GM23248 (cell line): Measurements from ENCODE around the gene ADAM12. TPM values are rescaled to one million over a fixed set of nuclear protein-coding genes. Genes with fewer than 3 reads are reported as not detected.

Source experiments
- DNase-seq: peaks from one replicate; pipeline ENCODE4 v3.0.0-alpha.2; 2015
- H2AFZ ChIP-seq: fragments of 200-600 bp; sonication (generic); 2 replicates; pipeline ENCODE4 v1.6.1; 2016; ENCODE audit warnings: antibody characterized with exemption
- H3F3A ChIP-seq: fragments of 200-600 bp; sonication (generic); 2 replicates; pipeline ENCODE4 v1.6.1; 2016; ENCODE audit warnings: mild to moderate bottlenecking, antibody characterized with exemption, mixed run types; ENCODE audit not compliant: insufficient read depth
- H3K27ac ChIP-seq: fragments of 200-600 bp; sonication (generic); 2 replicates; pipeline ENCODE4 v1.5.1; 2016; ENCODE audit warnings: mild to moderate bottlenecking
- H3K27me3 ChIP-seq: fragments of 200-600 bp; sonication (generic); replicated peaks from 2 replicates; pipeline ENCODE4 v1.6.1; 2016; ENCODE audit warnings: mild to moderate bottlenecking; ENCODE audit not compliant: insufficient read depth
- H3K36me3 ChIP-seq: fragments of 200-600 bp; sonication (generic); 2 replicates; pipeline ENCODE4 v1.6.1; 2016; ENCODE audit warnings: low read depth, mild to moderate bottlenecking
- H3K4me1 ChIP-seq: fragments of 200-600 bp; sonication (generic); 2 replicates; pipeline ENCODE4 v1.6.1; 2016; ENCODE audit warnings: mild to moderate bottlenecking; ENCODE audit not compliant: insufficient read depth
- H3K4me2 ChIP-seq: fragments of 200-600 bp; sonication (generic); one replicate; pipeline ENCODE4 v1.6.1; 2016; ENCODE audit warnings: mild to moderate bottlenecking; ENCODE audit not compliant: unreplicated experiment
- H3K4me3 ChIP-seq: fragments of 200-600 bp; sonication (generic); 2 replicates; pipeline ENCODE4 v1.5.1; 2016; ENCODE audit warnings: mild to moderate bottlenecking
- H3K79me2 ChIP-seq: fragments of 200-600 bp; sonication (generic); 2 replicates; pipeline ENCODE4 v1.6.1; 2016; ENCODE audit warnings: mild to moderate bottlenecking; ENCODE audit not compliant: insufficient read depth
- H3K9ac ChIP-seq: fragments of 200-600 bp; sonication (generic); 2 replicates; pipeline ENCODE4 v1.6.1; 2016; ENCODE audit warnings: mild to moderate bottlenecking
- H3K9me2 ChIP-seq: fragments of 200-600 bp; sonication (generic); 2 replicates; pipeline ENCODE4 v1.6.1; 2016; ENCODE audit warnings: mixed run types, mild to moderate bottlenecking, moderate library complexity; ENCODE audit not compliant: insufficient read depth
- H3K9me3 ChIP-seq: fragments of 200-600 bp; sonication (generic); one replicate; pipeline ENCODE4 v1.6.1; 2017; ENCODE audit warnings: low read depth
- H4K20me1 ChIP-seq: fragments of 200-600 bp; sonication (generic); 2 replicates; pipeline ENCODE4 v1.6.0; 2016; ENCODE audit not compliant: insufficient read depth
- EZH2 ChIP-seq: fragments of 200-600 bp; sonication (generic); IDR thresholded peaks from 2 replicates; pipeline ENCODE4 v1.6.1; 2018; ENCODE audit warnings: antibody characterized with exemption, mild to moderate bottlenecking; ENCODE audit not compliant: insufficient read depth, poor library complexity, severe bottlenecking
- EZH2phosphoT487 ChIP-seq: fragments of 200-600 bp; sonication (generic); IDR thresholded peaks from 2 replicates; pipeline ENCODE4 v1.6.1; 2018; ENCODE audit warnings: antibody characterized with exemption, moderate library complexity, mild to moderate bottlenecking, low read depth; ENCODE audit not compliant: insufficient read depth
- WGBS, 2 experiments: methylation state at CpG; one replicate each; pipeline ENCODE4 v1.1.6; 2015 to 2017; ENCODE audit warnings: low lambda C conversion rate in 2 of 2, low coverage in 1 of 2; ENCODE audit errors: missing lambda C conversion rate in 2 of 2; 5-methylcytosine and 5-hydroxymethylcytosine counted together
- in situ Hi-C: fragments of 300-500 bp; cut with MboI; formaldehyde crosslinking; loops from 2 replicates; pipeline ENCODE4 v1.15.0; 2020
- polyA plus RNA-seq: library from polyadenylated mRNA; unstranded; fragments of >200 nt; fragmentation: Nextera tagmentation; extraction: Ambion mirVana; gene quantifications from 2 replicates; pipeline ENCODE4 v1.2.1, GENCODE V29; 2016
- total RNA-seq: library from RNA; depleted of rRNA; stranded (reverse); fragments of >200 nt; shearing (Covaris generic); gene quantifications from 2 replicates; pipeline ENCODE4 v1.2.3, GENCODE V29; 2014

ADAM12 gene
- total and polyA plus RNA-seq, 2 experiments from 2014 or later: 58.4 to 127 TPM

DNA sequence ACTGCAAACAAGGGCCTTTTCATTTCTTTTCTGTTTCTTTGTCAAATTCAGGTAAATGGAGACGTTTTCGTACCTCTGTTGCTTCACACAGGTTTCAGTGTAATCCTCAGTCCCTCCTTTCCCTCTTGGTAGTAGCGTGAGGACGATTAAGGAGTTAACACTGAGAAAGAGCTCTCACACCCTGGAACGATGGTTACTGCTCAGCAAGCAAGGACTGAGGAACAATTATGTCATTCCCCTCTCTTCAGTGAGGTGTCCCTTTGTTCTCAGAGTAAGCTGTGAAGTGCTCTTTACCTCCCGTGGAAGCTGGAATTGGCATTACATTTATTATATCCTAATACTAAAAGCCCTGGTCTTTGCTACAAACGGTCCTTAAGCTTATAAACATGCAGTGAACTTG is 396.0 kb downstream of the ADAM12 start:
- TF ChIP-seq EZH2phosphoT487: no peak
- no peak for TF ChIP-seq EZH2
- in situ Hi-C loops: loop anchor here (25.0 kb wide), 1 partner anchor 745 kb away; no protein-coding TSS in a partner anchor
- Histone ChIP-seq H3K4me3 (no peak overlapping the region), H3F3A (no peaks in the 10 kb centered on the region), H2AFZ (no peak overlapping the region), H3K4me2 (no peak overlapping the region), H3K9me2 (no peaks in the 10 kb centered on the region), H3K27me3 (no peaks in the 10 kb centered on the region), H3K79me2 (no peaks in the 10 kb centered on the region), H3K9ac (no peak overlapping the region), H4K20me1 (no peaks in the 10 kb centered on the region), H3K9me3 (no peaks in the 10 kb centered on the region), H3K36me3 (no peaks in the 10 kb centered on the region), H3K4me1 (no peaks in the 10 kb centered on the region), H3K27ac (no peak overlapping the region)
- 82% methylated on average over 7 of the region's 7 CpGs for WGBS, 2 experiments
- no peak for DNase-seq

DNA sequence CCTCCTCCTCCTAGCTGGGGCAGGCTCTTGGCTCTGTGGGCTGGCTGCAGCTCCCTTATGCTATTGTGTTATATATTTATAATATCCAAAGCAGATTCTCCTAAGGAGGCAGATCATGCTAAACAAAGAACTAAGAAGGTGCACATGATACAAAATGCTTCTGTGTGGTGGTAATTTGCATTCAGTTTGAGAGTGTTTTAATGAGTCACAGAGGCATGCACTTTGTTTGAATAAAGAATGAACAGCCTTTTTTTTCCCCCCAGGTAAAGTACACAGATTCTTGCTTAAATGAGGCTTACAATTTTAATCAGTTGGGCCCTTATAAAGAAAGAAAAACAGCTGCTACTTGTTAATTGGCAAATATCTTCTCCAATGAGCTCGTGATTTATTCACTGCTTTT is 396.9 kb downstream of the ADAM12 start:
- no peaks in the 10 kb centered on the region for H3K9me2 ChIP-seq
- 79 to 89% methylated on average over 1 of the region's 1 CpG for WGBS, 2 experiments
- H3K4me2 ChIP-seq: no peak overlapping the region
- H3K9ac ChIP-seq: no peak overlapping the region
- no peaks in the 10 kb centered on the region for H3K9me3 ChIP-seq
- no peaks in the 10 kb centered on the region for H3K36me3 ChIP-seq
- H3K27me3 ChIP-seq: no peaks in the 10 kb centered on the region
- no peaks in the 10 kb centered on the region for H3K4me1 ChIP-seq
- H3K27ac ChIP-seq: no peak overlapping the region
- no peaks in the 10 kb centered on the region for H4K20me1 ChIP-seq
- TF ChIP-seq EZH2 (no peak), EZH2phosphoT487 (no peak)
- H3F3A ChIP-seq: no peaks in the 10 kb centered on the region
- H3K4me3 ChIP-seq: no peak overlapping the region
- in situ Hi-C loops: loop anchor here (25.0 kb wide), 1 partner anchor 746 kb away; no protein-coding TSS in a partner anchor
- H2AFZ ChIP-seq: no peak overlapping the region
- H3K79me2 ChIP-seq: no peaks in the 10 kb centered on the region
- DNase-seq: no peak

DNA sequence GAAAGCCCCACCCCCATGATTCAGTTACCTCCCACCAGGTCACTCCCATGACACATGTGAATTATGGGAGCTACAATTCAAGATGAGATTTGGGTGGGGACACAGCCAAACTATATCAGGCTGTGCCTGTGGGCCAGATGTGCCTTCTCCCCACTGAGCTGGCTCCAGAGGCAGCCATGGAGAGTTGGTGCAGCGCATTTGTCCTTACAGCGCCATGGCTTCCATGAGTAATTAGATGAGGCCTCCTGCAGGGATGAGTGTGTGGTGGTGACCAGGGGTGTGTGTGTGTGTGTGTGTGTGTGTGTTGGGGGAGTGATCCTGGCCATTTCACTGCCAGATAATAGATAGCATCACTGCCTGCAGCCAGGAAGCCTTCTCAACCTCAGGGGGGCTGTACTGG is 397.3 kb downstream of the ADAM12 start:
- no peak for TF ChIP-seq EZH2phosphoT487
- no peak for TF ChIP-seq EZH2
- H3K27ac ChIP-seq: no peak overlapping the region
- H3K4me3 ChIP-seq: no peak overlapping the region
- no peak for DNase-seq
- no peak overlapping the region for H3K4me2 ChIP-seq
- WGBS, 2 experiments: 96 to 97% methylated on average over 2 of the region's 2 CpGs
- no peak overlapping the region for H2AFZ ChIP-seq
- no peaks in the 10 kb centered on the region for H3K9me3 ChIP-seq
- in situ Hi-C loops: loop anchor here (25.0 kb wide), 1 partner anchor 746 kb away; no protein-coding TSS in a partner anchor
- no peaks in the 10 kb centered on the region for H3K27me3 ChIP-seq
- H3K79me2 ChIP-seq: no peaks in the 10 kb centered on the region
- no peaks in the 10 kb centered on the region for H4K20me1 ChIP-seq
- H3K4me1 ChIP-seq: 0 out of 2 replicates have a peak, but pooled peaks cover 2% of the 10 kb centered on the region
- no peak overlapping the region for H3K9ac ChIP-seq
- no peaks in the 10 kb centered on the region for H3K9me2 ChIP-seq
- H3F3A ChIP-seq: no peaks in the 10 kb centered on the region
- no peaks in the 10 kb centered on the region for H3K36me3 ChIP-seq

GRCh38 chr10:125989791-125990190 is 398.5 kb downstream of the ADAM12 start:
- Histone ChIP-seq H3K9me2 (no peaks in the 10 kb centered on the region), H3K27ac (no peak overlapping the region), H3K27me3 (no peaks in the 10 kb centered on the region), H3K4me1 (0 out of 2 replicates have a peak, but pooled peaks cover 5% of the 10 kb centered on the region), H3K4me2 (no peak overlapping the region), H3K9me3 (no peaks in the 10 kb centered on the region), H3K79me2 (no peaks in the 10 kb centered on the region), H3K36me3 (no peaks in the 10 kb centered on the region), H2AFZ (no peak overlapping the region), H4K20me1 (no peaks in the 10 kb centered on the region), H3K4me3 (no peak overlapping the region), H3F3A (no peaks in the 10 kb centered on the region), H3K9ac (no peak overlapping the region)
- 98 to 100% methylated on average over 5 of the region's 5 CpGs for WGBS, 2 experiments
- in situ Hi-C loops: loop anchor here (10.0 to 25.0 kb wide), 3 partner anchors 395 to 748 kb away; partner anchors contain the start of gene ADAM12
- no peak for DNase-seq
- no peak for TF ChIP-seq EZH2phosphoT487
- no peak for TF ChIP-seq EZH2
